Progenitor cell of endocrine pancreas (in vitro differentiated cells): Measurements from ENCODE around the gene IFIT1. TPM values are rescaled to one million over a fixed set of nuclear protein-coding genes. Genes with fewer than 3 reads are reported as not detected.

Source experiments
- DNase-seq: peaks from one replicate; pipeline ENCODE4 v3.0.0; 2021; ENCODE audit warnings: low spot score; ENCODE audit not compliant: unreplicated experiment
- H3K27ac Mint-ChIP-seq: 2 replicates; pipeline ENCODE4 v1.8.0; 2021; ENCODE audit warnings: mild to moderate bottlenecking, moderate library complexity, mixed read lengths
- H3K27me3 Mint-ChIP-seq: 2 replicates; pipeline ENCODE4 v1.8.0; 2021; ENCODE audit warnings: mixed read lengths
- H3K36me3 Mint-ChIP-seq: 2 replicates; pipeline ENCODE4 v1.8.0; 2022; ENCODE audit warnings: mixed read lengths; ENCODE audit not compliant: insufficient read depth
- H3K4me1 Mint-ChIP-seq: 2 replicates; pipeline ENCODE4 v1.8.0; 2021; ENCODE audit warnings: low read depth, mixed read lengths
- H3K4me3 Mint-ChIP-seq: 2 replicates; pipeline ENCODE4 v1.8.0; 2021; ENCODE audit warnings: low read depth, mild to moderate bottlenecking, moderate library complexity, mixed read lengths
- H3K9me3 Mint-ChIP-seq: 2 replicates; pipeline ENCODE4 v1.8.0; 2021; ENCODE audit warnings: low read depth, mixed read lengths
- long read RNA-seq: library from polyadenylated mRNA; unstranded; transcript quantifications from one replicate; pipeline ENCODE4 v2.0.0, GENCODE V29; 2020
- total RNA-seq: library from RNA; stranded (reverse); gene quantifications from 2 replicates; pipeline ENCODE4 v1.2.1, GENCODE V29; 2021
- TF ChIP-seq, protein P1 (sequence below): fragments of 200-600 bp; sonication (generic); IDR thresholded peaks from one replicate; pipeline ENCODE4 v1.5.0; 2021; ENCODE audit warnings: antibody characterized with exemption, mild to moderate bottlenecking; ENCODE audit not compliant: unreplicated experiment

The IFIT1 gene, protein sequence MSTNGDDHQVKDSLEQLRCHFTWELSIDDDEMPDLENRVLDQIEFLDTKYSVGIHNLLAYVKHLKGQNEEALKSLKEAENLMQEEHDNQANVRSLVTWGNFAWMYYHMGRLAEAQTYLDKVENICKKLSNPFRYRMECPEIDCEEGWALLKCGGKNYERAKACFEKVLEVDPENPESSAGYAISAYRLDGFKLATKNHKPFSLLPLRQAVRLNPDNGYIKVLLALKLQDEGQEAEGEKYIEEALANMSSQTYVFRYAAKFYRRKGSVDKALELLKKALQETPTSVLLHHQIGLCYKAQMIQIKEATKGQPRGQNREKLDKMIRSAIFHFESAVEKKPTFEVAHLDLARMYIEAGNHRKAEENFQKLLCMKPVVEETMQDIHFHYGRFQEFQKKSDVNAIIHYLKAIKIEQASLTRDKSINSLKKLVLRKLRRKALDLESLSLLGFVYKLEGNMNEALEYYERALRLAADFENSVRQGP
- 0.20 and 0.34 TPM in 2 replicates for total RNA-seq
- long read RNA-seq, partial matches to known transcripts, result 0 of 1 reads
- long read RNA-seq, other reads (novel, unspliced or antisense), result 0 of 1 reads

DNA sequence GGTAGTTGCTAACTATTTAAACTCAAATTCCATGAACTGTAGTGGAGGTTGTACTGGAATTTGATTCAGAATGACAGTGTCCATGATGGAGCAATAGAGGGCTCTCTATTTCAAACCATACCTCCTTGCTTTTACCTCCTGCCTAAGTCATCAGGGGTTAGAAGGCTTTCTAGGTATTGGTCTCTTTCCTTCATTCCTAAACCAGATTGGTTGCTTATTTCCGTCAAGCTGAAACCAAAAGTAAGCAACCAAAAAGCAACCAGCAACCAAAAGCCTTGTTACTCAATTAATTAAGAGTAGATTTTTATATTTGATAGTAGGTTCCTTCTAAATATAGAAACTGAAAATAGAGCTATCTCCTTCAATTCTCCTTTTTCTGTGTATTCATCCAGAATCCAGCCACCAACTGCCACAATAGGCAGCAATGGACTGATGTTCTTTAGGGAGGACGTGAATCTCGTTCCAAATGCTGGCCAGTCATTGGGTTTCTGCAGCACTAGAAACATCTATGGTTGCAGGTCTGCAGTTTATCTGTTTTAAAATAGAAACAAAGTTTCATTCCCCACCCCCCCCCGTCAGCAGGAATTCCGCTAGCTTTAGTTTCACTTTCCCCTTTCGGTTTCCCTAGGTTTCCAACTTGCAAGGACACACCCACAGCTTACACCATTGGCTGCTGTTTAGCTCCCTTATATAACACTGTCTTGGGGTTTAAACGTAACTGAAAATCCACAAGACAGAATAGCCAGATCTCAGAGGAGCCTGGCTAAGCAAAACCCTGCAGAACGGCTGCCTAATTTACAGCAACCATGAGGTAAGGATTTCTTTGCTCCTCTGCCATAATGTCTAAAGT is at the start of gene IFIT1:
Gene IFIT1 (plus strand): TSS at position 717 of the 850 bp plus-strand sequence. CDS start 90 bp downstream, at position 807.
- peaks cover 1% of the 10 kb centered on the region for H3K4me1 Mint-ChIP-seq
- peaks cover 2% of the 10 kb centered on the region for H3K9me3 Mint-ChIP-seq

DNA sequence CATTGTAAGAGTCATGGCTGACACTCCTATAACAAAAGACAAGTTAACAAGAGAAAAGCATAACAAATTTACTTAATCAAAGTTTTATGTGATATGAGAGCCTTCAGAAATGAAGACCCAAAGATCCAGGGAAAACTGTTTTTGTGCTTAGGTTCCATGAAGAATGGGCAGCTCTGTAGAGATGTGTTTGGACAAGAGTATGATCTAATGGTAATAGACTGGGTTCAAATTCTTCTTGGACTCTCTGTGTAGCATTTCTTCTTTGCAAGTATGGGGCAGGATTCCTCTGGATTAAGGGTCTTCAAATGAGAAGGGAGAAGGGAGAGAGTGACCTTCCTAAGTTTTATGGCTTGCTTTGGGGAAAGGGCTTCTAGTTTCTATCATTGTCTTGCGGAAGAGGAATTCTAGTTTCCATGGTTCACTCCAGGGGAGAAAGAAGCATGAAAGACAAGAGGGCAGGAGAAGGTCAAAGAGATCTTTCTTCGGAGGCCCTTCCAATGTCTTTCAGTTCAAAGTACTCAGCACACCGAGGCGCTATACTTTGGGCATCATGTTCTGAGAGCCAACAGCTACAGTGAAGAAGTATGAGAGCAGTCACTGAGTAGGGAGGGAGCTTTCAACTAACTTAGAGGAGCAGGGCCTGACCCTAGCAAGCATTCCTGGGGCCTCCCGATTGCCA is 49.2 kb upstream of the IFIT1 start:
- Mint-ChIP-seq H3K27me3 (no peaks in the 10 kb centered on the region), H3K27ac (no peak overlapping the region), H3K4me1 (peaks cover 9% of the 10 kb centered on the region), H3K4me3 (no peak overlapping the region), H3K9me3 (no peaks in the 10 kb centered on the region), H3K36me3 (no peaks in the 10 kb centered on the region)
- DNase-seq, result no peak
- TF ChIP-seq, protein P1, sequence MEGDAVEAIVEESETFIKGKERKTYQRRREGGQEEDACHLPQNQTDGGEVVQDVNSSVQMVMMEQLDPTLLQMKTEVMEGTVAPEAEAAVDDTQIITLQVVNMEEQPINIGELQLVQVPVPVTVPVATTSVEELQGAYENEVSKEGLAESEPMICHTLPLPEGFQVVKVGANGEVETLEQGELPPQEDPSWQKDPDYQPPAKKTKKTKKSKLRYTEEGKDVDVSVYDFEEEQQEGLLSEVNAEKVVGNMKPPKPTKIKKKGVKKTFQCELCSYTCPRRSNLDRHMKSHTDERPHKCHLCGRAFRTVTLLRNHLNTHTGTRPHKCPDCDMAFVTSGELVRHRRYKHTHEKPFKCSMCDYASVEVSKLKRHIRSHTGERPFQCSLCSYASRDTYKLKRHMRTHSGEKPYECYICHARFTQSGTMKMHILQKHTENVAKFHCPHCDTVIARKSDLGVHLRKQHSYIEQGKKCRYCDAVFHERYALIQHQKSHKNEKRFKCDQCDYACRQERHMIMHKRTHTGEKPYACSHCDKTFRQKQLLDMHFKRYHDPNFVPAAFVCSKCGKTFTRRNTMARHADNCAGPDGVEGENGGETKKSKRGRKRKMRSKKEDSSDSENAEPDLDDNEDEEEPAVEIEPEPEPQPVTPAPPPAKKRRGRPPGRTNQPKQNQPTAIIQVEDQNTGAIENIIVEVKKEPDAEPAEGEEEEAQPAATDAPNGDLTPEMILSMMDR, result no peak

More for the DNA sequence above, at the start of gene IFIT1:
- TF ChIP-seq, protein P1, result no peak
- Mint-ChIP-seq H3K27ac (peak within 1 kb of the TSS; percentile 33), H3K36me3 (no peaks in the 10 kb centered on the region), H3K4me3 (peak within 1 kb of the TSS; percentile 75), H3K27me3 (no peaks in the 10 kb centered on the region)
- DNase-seq, result no peak

DNA sequence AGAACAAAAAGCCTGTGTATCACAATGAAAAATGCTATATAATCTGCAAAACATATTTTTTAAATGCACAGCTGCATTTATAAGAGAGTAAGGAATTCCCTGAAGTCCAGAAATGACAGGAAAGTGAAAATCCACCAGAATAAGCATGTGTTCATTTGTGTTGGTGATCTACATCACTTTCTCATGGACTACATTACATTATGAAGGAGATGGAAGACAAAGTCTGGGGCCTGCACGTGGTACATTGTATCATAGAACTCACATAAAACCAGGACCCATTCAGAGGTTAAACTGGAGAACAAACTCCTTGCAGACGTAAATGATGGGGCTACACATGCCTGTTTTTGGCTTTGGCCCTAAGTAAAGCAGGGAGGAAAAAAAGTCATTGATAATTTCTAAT is 48.3 kb upstream of the IFIT1 start:
- Mint-ChIP-seq H3K4me3 (no peak overlapping the region), H3K36me3 (no peaks in the 10 kb centered on the region), H3K9me3 (no peaks in the 10 kb centered on the region), H3K27me3 (no peaks in the 10 kb centered on the region), H3K4me1 (peaks cover 17% of the 10 kb centered on the region), H3K27ac (no peak overlapping the region)
- TF ChIP-seq, protein P1, result no peak
- no peak for DNase-seq

DNA sequence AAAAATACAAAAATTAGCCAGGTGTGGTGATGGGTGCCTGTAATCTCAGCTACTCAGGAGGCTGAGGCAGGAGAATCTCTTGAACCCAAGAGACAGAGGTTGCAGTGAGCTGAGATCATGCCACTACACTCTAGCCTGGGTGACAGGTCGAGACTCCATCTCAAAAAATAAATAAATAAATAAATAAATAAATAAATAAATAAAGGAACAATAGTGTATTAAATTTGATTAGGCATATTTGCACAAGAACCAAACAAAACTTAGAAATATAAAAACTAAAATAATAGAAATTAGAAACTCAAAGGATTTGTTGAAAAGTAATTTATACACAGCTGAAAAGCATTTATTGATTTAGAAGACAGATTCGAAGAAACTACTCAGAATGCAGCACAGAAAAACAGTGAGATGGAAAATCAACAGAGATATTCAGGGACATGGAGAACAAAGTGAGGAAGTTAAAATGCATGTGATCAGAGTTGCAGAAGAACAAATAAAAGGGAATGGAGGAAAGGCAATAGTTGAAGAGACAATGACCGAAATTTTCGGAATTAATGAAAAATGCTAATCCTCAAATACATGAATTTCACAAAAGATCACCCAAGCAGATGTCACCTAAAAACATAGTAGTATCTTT is 46.9 kb upstream of the IFIT1 start:
- Mint-ChIP-seq H3K27me3 (no peaks in the 10 kb centered on the region), H3K9me3 (no peaks in the 10 kb centered on the region), H3K27ac (no peak overlapping the region), H3K36me3 (no peaks in the 10 kb centered on the region), H3K4me3 (no peak overlapping the region), H3K4me1 (peaks cover 29% of the 10 kb centered on the region)
- no peak for DNase-seq
- TF ChIP-seq, protein P1, result no peak
